Measurements from ENCODE around the gene OR4D1.

DNA sequence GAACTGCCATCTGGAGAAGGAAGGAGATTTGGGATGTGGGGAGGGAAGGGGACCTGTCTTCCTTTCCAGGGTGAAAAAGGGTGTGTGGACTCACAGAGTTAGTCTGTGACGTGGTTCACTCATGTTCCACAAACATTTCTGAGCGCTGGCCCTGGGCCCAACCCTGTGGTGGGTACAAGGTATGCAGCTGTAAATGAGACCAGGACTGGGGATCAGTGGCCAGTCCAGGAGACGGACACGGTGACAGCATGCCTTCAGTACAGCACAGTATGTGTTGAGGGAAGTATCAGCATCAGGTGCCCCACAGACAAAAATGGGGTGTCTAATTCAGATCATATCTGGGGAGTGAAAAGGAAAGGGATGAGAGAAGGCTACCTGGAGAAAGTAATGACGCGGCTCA is 38.9 kb downstream of the OR4D1 start:
- TF ChIP-seq, protein P1, sequence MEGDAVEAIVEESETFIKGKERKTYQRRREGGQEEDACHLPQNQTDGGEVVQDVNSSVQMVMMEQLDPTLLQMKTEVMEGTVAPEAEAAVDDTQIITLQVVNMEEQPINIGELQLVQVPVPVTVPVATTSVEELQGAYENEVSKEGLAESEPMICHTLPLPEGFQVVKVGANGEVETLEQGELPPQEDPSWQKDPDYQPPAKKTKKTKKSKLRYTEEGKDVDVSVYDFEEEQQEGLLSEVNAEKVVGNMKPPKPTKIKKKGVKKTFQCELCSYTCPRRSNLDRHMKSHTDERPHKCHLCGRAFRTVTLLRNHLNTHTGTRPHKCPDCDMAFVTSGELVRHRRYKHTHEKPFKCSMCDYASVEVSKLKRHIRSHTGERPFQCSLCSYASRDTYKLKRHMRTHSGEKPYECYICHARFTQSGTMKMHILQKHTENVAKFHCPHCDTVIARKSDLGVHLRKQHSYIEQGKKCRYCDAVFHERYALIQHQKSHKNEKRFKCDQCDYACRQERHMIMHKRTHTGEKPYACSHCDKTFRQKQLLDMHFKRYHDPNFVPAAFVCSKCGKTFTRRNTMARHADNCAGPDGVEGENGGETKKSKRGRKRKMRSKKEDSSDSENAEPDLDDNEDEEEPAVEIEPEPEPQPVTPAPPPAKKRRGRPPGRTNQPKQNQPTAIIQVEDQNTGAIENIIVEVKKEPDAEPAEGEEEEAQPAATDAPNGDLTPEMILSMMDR (IDR thresholded peaks at IDR 0.05) = no peak
- TF ChIP-seq POLR2AphosphoS5 (IDR thresholded peaks at IDR 0.05; ENCODE audit: insufficient read depth in 1 of 2, low read depth in 1 of 2) = no peak

Measured in vagina (tissue), 2 donors.